CD8-positive, alpha-beta memory T cell (primary cell): ENCODE measurements around the gene TMEM147. TPM values are rescaled to one million over a fixed set of nuclear protein-coding genes. Genes with fewer than 3 reads are reported as not detected.

Experiments used
- CTCF ChIA-PET: fragments of 350-600 bp; sonication (Branson Sonifier 250); formaldehyde crosslinking; loops from one replicate; lab custom pipeline; 2021; ENCODE audit warnings: antibody characterized with exemption; lab: Charles Lee
- POLR2A ChIA-PET: fragments of 350-600 bp; sonication (Branson Sonifier 250); formaldehyde crosslinking; loops from one replicate; lab custom pipeline; 2021; ENCODE audit warnings: antibody characterized with exemption; lab: Charles Lee
- DNase-seq, 5 donors: peaks; one replicate each; pipeline versions ENCODE4 v3.0.0 to v3.0.0-alpha.2; 2020 to 2022; ENCODE audit warnings: mixed read lengths in 1 of 5
- H3K27ac ChIP-seq: one replicate; pipeline ENCODE4 v1.7.0; 2013; ENCODE audit warnings: low read depth, mild to moderate bottlenecking, low read length, moderate library complexity
- H3K27me3 ChIP-seq: 2 replicates; pipeline ENCODE4 v1.7.0; 2013; ENCODE audit warnings: low read length, mild to moderate bottlenecking; ENCODE audit not compliant: insufficient read depth, poor library complexity, severe bottlenecking
- H3K36me3 ChIP-seq: 2 replicates; pipeline ENCODE4 v1.7.0; 2013; ENCODE audit warnings: mild to moderate bottlenecking, low read length, moderate library complexity; ENCODE audit not compliant: insufficient read depth
- H3K4me1 ChIP-seq: 2 replicates; pipeline ENCODE4 v1.7.0; 2013; ENCODE audit warnings: mild to moderate bottlenecking, low read length, moderate library complexity; ENCODE audit not compliant: insufficient read depth
- H3K4me3 ChIP-seq: 2 replicates; pipeline ENCODE4 v1.7.0; 2013; ENCODE audit warnings: mild to moderate bottlenecking, low read length
- H3K9me3 ChIP-seq: 2 replicates; pipeline ENCODE4 v1.7.0; 2013; ENCODE audit warnings: mild to moderate bottlenecking, low read length
- H3K27ac Mint-ChIP-seq, 8 donors: one replicate each; pipeline ENCODE4 v1.8.0; 2020 to 2021; ENCODE audit warnings: mixed read lengths in 8 of 8, mild to moderate bottlenecking in 6 of 8, inconsistent platforms in 3 of 8, moderate library complexity in 3 of 8
- H3K27me3 Mint-ChIP-seq, 2 donors: one replicate each; pipeline ENCODE4 v1.8.0; 2020 to 2021; ENCODE audit warnings: mixed read lengths in 2 of 2, mild to moderate bottlenecking in 1 of 2, moderate library complexity in 1 of 2
- H3K36me3 Mint-ChIP-seq, 3 donors: one replicate each; pipeline ENCODE4 v1.8.0; 2020 to 2021; ENCODE audit warnings: mixed read lengths in 3 of 3, inconsistent platforms in 1 of 3, mild to moderate bottlenecking in 1 of 3
- H3K4me1 Mint-ChIP-seq, 3 donors: one replicate each; pipeline ENCODE4 v1.8.0; 2020 to 2021; ENCODE audit warnings: mixed read lengths in 3 of 3, inconsistent platforms in 1 of 3, mild to moderate bottlenecking in 1 of 3
- H3K4me3 Mint-ChIP-seq, 7 donors: one replicate each; pipeline ENCODE4 v1.8.0; 2020 to 2021; ENCODE audit warnings: mixed read lengths in 7 of 7, mild to moderate bottlenecking in 6 of 7, moderate library complexity in 4 of 7, inconsistent platforms in 2 of 7
- H3K9me3 Mint-ChIP-seq, 5 donors: one replicate each; pipeline ENCODE4 v1.8.0; 2020 to 2022; ENCODE audit warnings: mixed read lengths in 5 of 5, mild to moderate bottlenecking in 3 of 5, moderate library complexity in 2 of 5, inconsistent platforms in 1 of 5
- polyA plus RNA-seq: library from polyadenylated mRNA; unstranded; fragments of 300-500 nt; fragmentation: Illumina TruSeq; gene quantifications from one replicate; pipeline ENCODE4 v1.2.3, GENCODE V29; 2021
- total RNA-seq, 2 experiments: library from RNA; stranded (reverse); gene quantifications; one replicate each; pipeline ENCODE4 v1.2.3, GENCODE V29; 2021

The TMEM147 gene
- total RNA-seq (10 to 100 TPM; 82.6 to 91.4 TPM), polyA plus RNA-seq (175 TPM)

DNA sequence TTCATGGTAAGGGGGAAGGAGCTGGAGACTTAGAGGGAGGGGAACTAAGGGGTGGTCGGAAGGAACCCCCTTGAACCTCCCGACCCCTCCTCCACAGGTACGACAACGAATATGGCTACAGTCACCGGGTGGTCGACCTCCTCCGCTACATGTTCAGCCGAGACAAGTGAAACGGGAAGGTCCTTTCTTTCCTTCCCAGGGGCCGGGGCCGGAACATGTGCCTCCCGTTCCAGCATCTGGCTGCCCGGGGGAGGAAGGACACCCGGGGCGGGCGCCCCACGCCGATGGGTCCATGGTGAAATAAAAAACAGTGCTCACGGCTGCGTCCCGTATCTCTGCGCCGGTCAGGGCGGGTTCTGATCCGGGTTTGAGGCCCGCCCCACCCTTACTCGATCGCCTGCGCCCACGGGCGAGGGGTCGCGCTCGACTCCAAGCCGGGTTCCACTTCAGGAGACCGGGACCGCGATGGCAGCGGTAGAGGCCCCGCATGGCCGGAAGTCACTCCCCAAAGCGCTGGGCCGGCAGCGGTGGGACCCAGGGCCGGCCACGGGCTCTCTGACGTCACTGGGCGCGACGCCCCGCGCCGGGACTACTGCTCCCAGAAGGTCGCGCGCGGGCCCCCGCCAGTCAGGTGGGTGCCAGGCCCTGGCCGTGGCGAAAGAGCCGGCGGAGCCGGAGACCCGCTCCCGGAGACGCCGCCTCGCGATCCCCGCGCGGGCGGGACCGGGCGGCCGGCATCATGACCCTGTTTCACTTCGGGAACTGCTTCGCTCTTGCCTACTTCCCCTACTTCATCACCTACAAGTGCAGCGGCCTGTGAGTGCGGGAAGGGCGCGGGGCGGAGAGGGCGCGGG lies at the start of gene TMEM147:
TMEM147 (plus strand) TSS at position 626 of the 854 bp plus-strand sequence; CDS start at position 740, 114 bp downstream.
- POLR2A ChIA-PET: interaction anchor here (0.5 kb wide), 1 partner anchor 162 kb away, joined by 3 read pairs; no protein-coding TSS in a partner anchor
- H3K4me1 Mint-ChIP-seq: peaks cover 23 to 41% (median 23%) of the 10 kb centered on the region in 3 donors
- H3K27ac Mint-ChIP-seq: peak within 1 kb of the TSS; percentile 84 to 97 (median 94)
- H3K9me3 Mint-ChIP-seq: no peaks in the 10 kb centered on the region
- H3K27me3 Mint-ChIP-seq: no peaks in the 10 kb centered on the region
- H3K36me3 ChIP-seq: no peaks in the 10 kb centered on the region
- H3K27me3 ChIP-seq: no peaks in the 10 kb centered on the region
- H3K36me3 Mint-ChIP-seq: peaks cover 1 to 16% (median 3%) of the 10 kb centered on the region in 3 donors
- DNase-seq: peak; percentile 66 to 82 (median 70)
- CTCF ChIA-PET: no interaction called here
- H3K27ac ChIP-seq: peak within 1 kb of the TSS; percentile 75
- H3K4me3 ChIP-seq: peak within 1 kb of the TSS; percentile 76
- H3K4me3 Mint-ChIP-seq: peak within 1 kb of the TSS; percentile 87 to 94 (median 89)
- no peaks in the 10 kb centered on the region for H3K9me3 ChIP-seq
- H3K4me1 ChIP-seq: peaks cover 19% of the 10 kb centered on the region

DNA sequence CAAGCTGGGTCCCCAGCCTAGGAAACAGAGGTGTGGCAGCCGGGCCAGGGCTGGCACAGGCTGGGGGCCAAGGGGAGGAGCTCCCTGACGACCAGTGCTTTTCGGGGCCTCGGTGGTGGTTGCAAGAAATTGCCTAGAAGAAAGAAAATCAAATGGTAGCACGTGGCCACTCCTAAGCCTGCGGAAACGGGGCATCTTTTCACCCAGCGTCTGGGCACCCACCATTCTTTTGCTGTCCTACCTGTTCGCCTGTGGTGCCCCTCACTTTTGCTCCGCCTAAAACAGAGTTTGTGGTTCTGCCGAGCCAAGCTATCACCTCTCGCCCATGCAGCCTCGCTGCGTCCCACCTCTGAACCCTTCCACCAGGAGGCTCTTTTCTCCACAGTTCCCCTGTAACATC lies 48.0 kb upstream of the TMEM147 start:
- Histone ChIP-seq H3K4me3 (no peak overlapping the region), H3K27me3 (no peaks in the 10 kb centered on the region), H3K9me3 (no peaks in the 10 kb centered on the region), H3K4me1 (peaks cover 5% of the 10 kb centered on the region), H3K36me3 (no peaks in the 10 kb centered on the region), H3K27ac (no peak overlapping the region)
- CTCF ChIA-PET: interaction anchor here (0.9 to 1.8 kb wide), 4 partner anchors 10 to 145 kb away, joined by 4 to 8 read pairs (median 6); no protein-coding TSS in a partner anchor
- Mint-ChIP-seq H3K4me1 (peaks cover 5 to 12% (median 8%) of the 10 kb centered on the region in 3 donors), H3K27me3 (peaks cover 15 to 25% of the 10 kb centered on the region in 2 donors), H3K36me3 (no peaks in the 10 kb centered on the region), H3K4me3 (no peak overlapping the region), H3K27ac (no peak overlapping the region), H3K9me3 (no peaks in the 10 kb centered on the region)
- POLR2A ChIA-PET: no interaction called here
- no peak for DNase-seq

DNA sequence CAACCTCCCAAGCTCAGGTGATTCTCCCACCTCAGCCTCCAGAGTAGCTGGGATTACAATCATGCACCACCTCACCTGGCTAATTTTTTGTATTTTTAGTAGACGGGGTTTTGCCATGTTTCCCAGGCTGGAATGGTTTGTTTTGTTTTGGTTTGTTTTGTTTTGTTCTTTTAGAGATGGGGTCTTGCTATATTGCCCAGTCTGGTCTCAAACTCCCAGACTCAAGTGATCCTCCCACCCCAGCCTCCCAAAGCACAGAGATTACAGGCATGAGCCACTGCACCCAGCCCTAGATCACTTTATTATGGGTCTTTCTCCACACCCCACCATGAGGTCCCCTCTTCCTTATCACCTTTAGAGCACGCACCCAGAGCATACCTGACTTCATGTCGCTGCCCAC lies 47.2 kb upstream of the TMEM147 start:
- Mint-ChIP-seq H3K27me3 (peaks cover 15 to 17% of the 10 kb centered on the region in 2 donors), H3K4me1 (peaks cover 5 to 12% (median 8%) of the 10 kb centered on the region in 3 donors), H3K9me3 (no peaks in the 10 kb centered on the region), H3K4me3 (no peak overlapping the region), H3K36me3 (no peaks in the 10 kb centered on the region), H3K27ac (no peak overlapping the region)
- Histone ChIP-seq H3K36me3 (no peaks in the 10 kb centered on the region), H3K9me3 (no peaks in the 10 kb centered on the region), H3K27ac (no peak overlapping the region), H3K27me3 (no peaks in the 10 kb centered on the region), H3K4me3 (no peak overlapping the region), H3K4me1 (peaks cover 5% of the 10 kb centered on the region)
- CTCF ChIA-PET: interaction anchor here (1.7 to 1.8 kb wide), 2 partner anchors 11 to 145 kb away, joined by 7 to 8 read pairs; no protein-coding TSS in a partner anchor
- no peak for DNase-seq
- POLR2A ChIA-PET: no interaction called here

GRCh38 chr19:35498984-35499527 lies 46.4 kb upstream of the TMEM147 start:
- peaks cover 5 to 12% (median 8%) of the 10 kb centered on the region in 3 donors for H3K4me1 Mint-ChIP-seq
- no peak overlapping the region for H3K4me3 Mint-ChIP-seq
- H3K36me3 Mint-ChIP-seq: no peaks in the 10 kb centered on the region
- H3K9me3 Mint-ChIP-seq: no peaks in the 10 kb centered on the region
- H3K36me3 ChIP-seq: no peaks in the 10 kb centered on the region
- H3K9me3 ChIP-seq: no peaks in the 10 kb centered on the region
- POLR2A ChIA-PET: no interaction called here
- peaks cover 5% of the 10 kb centered on the region for H3K4me1 ChIP-seq
- H3K4me3 ChIP-seq: no peak overlapping the region
- CTCF ChIA-PET: no interaction called here
- no peak for DNase-seq
- H3K27ac Mint-ChIP-seq: no peak overlapping the region
- H3K27ac ChIP-seq: no peak overlapping the region
- peaks cover 15% of the 10 kb centered on the region in 2 donors for H3K27me3 Mint-ChIP-seq
- H3K27me3 ChIP-seq: no peaks in the 10 kb centered on the region

DNA sequence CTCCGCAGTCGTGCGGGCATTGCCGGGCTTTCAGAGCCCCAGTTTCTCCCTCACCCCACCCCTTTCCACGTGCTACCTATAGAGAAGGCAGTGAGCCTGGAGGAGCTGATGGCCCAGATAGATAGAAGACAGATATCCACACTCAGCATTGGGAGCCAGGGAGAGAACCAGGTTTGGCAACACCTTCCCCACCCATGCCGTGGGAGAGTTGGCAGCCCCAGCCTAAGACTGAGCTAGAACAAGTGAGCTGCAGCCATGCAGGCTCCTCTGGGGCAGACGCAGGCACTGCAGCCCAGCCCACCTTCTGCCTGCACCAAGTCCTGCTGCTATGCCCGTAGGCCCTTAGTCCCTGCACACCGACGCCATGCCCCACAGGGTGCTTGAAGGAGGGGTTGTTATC lies 44.8 kb upstream of the TMEM147 start:
- Mint-ChIP-seq H3K4me3 (no peak overlapping the region), H3K36me3 (no peaks in the 10 kb centered on the region), H3K9me3 (no peaks in the 10 kb centered on the region), H3K27me3 (peaks cover 10 to 16% of the 10 kb centered on the region in 2 donors), H3K27ac (no peak overlapping the region), H3K4me1 (peaks cover 3 to 5% (median 4%) of the 10 kb centered on the region in 3 donors)
- DNase-seq: no peak
- ChIA-PET POLR2A (no interaction called here), CTCF (no interaction called here)
- Histone ChIP-seq H3K27me3 (no peaks in the 10 kb centered on the region), H3K4me1 (no peaks in the 10 kb centered on the region), H3K9me3 (no peaks in the 10 kb centered on the region), H3K4me3 (no peak overlapping the region), H3K36me3 (no peaks in the 10 kb centered on the region), H3K27ac (no peak overlapping the region)

DNA sequence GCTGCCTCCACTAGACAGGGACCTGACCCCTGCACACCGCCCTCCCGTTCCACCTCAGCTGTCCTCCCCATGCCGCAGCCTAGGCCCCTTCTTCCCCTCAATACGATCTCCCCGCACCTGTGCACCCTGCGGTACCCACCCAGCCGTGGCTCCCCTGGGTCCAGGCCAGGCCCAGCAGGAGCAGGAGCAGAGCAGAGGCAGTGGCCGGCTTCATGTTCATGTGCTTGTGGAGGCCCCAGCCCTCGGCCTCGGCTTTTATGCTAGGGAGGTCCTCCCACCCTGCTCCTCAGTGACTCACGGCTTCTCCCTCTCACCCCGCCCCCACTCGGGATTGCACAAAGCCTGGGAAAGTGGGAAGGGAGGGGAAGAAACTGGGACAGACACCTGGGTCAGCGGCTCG lies 43.7 kb upstream of the TMEM147 start:
- peaks cover 10 to 24% of the 10 kb centered on the region in 2 donors for H3K27me3 Mint-ChIP-seq
- no peaks in the 10 kb centered on the region for H3K36me3 Mint-ChIP-seq
- CTCF ChIA-PET: interaction anchor here (0.9 kb wide), 1 partner anchor 9 kb away, joined by 3 read pairs; no protein-coding TSS in a partner anchor
- H3K36me3 ChIP-seq: no peaks in the 10 kb centered on the region
- H3K27ac Mint-ChIP-seq: no peak overlapping the region
- no peaks in the 10 kb centered on the region for H3K9me3 Mint-ChIP-seq
- H3K4me1 Mint-ChIP-seq: peaks cover 3 to 5% (median 4%) of the 10 kb centered on the region in 3 donors
- no peak overlapping the region for H3K27ac ChIP-seq
- no peak overlapping the region for H3K4me3 ChIP-seq
- H3K9me3 ChIP-seq: no peaks in the 10 kb centered on the region
- no peaks in the 10 kb centered on the region for H3K4me1 ChIP-seq
- H3K4me3 Mint-ChIP-seq: no peak overlapping the region
- POLR2A ChIA-PET: no interaction called here
- H3K27me3 ChIP-seq: no peaks in the 10 kb centered on the region
- DNase-seq: no peak

DNA sequence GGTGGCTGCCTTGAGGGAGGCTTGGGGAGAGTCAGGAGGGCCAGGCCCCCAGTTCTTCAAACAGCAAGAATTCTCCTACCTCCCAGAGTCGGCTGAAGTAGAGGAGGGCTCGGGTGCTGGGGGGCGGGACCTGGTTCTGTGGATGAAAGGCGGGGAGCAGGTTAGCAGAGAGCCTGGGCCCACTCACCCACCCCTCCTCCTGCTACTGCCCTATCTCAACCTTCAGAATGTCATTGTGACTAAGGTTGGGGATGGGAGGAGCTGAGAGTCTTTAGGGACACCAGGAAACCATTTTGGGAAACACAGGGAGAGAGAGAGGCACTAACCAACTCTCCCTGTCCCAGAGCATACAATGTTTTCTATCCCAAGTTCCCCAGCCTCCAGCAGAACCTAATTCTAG lies 42.7 kb upstream of the TMEM147 start:
- Histone ChIP-seq H3K4me3 (no peak overlapping the region), H3K27me3 (no peaks in the 10 kb centered on the region), H3K36me3 (no peaks in the 10 kb centered on the region), H3K4me1 (no peaks in the 10 kb centered on the region), H3K27ac (no peak overlapping the region), H3K9me3 (no peaks in the 10 kb centered on the region)
- H3K9me3 Mint-ChIP-seq: no peaks in the 10 kb centered on the region
- POLR2A ChIA-PET: no interaction called here
- H3K36me3 Mint-ChIP-seq: no peaks in the 10 kb centered on the region
- CTCF ChIA-PET: interaction anchor here (1.4 kb wide), 1 partner anchor 11 kb away, joined by 4 read pairs; no protein-coding TSS in a partner anchor
- H3K4me3 Mint-ChIP-seq: no peak overlapping the region
- H3K27ac Mint-ChIP-seq: no peak overlapping the region
- peaks cover 8 to 28% of the 10 kb centered on the region in 2 donors for H3K27me3 Mint-ChIP-seq
- H3K4me1 Mint-ChIP-seq: peaks cover 3 to 5% (median 4%) of the 10 kb centered on the region in 3 donors
- DNase-seq: no peak

DNA sequence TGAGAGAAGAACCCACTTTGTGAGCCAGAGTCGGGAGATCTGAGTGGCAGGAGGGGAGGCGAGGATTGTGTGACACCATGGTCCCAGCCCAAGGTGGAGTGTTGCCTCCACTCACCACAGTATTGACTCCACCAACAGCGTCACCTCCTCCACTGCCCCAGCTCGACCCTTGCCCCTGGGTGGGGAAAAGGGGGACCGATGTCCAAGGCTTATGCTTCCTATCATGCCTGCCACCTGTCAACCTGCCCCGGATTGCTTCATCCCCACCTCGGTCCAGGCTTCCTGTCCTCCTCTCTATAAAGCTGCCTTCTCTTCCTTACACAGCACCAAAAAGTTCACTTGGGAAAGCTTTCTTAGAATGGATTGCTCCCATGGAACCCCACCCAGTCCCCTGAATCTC lies 39.4 kb upstream of the TMEM147 start:
- POLR2A ChIA-PET: no interaction called here

More for the DNA sequence above, 39.4 kb upstream of the TMEM147 start:
- Mint-ChIP-seq H3K27me3 (peaks cover 12 to 35% of the 10 kb centered on the region in 2 donors), H3K27ac (peak overlapping the region in 1 of 8 donors; percentile 9), H3K4me3 (no peak overlapping the region), H3K4me1 (peaks cover 20 to 27% (median 21%) of the 10 kb centered on the region in 3 donors), H3K36me3 (no peaks in the 10 kb centered on the region), H3K9me3 (no peaks in the 10 kb centered on the region)
- no peaks in the 10 kb centered on the region for H3K36me3 ChIP-seq
- peaks cover 17% of the 10 kb centered on the region for H3K4me1 ChIP-seq
- DNase-seq: no peak
- CTCF ChIA-PET: interaction anchor here (1.2 kb wide), 1 partner anchor 153 kb away, joined by 3 read pairs; no protein-coding TSS in a partner anchor
- peaks cover 7% of the 10 kb centered on the region for H3K27me3 ChIP-seq
- no peak overlapping the region for H3K27ac ChIP-seq
- no peak overlapping the region for H3K4me3 ChIP-seq
- H3K9me3 ChIP-seq: no peaks in the 10 kb centered on the region
